ENCODE data around the gene MGA.

- TF ChIP-seq CTCF (IDR thresholded peaks at IDR 0.05; ENCODE audit: insufficient read depth, low read depth, low read length): no peak
- no peak for TF ChIP-seq EZH2 (IDR thresholded peaks at IDR 0.05; ENCODE audit: insufficient read depth, low read length)
Measured at GRCh38 chr15:41713047-41713446, 52.8 kb downstream of the MGA start.

Measured in astrocyte (in vitro differentiated cells and primary cell).